GM08714 (cell line): ENCODE measurements around the gene FTSJ1.

Experiments
- H3K4me3 ChIP-seq: fragments of 200-500 bp; sonication (Bioruptor generic); 2 replicates; pipeline ENCODE4 v1.5.1; 2014; ENCODE audit warnings: mild to moderate bottlenecking, low read length, inconsistent platforms
- ZNF274 ChIP-seq: IDR thresholded peaks from 2 replicates; pipeline ENCODE4 v1.6.1; 2012; ENCODE audit warnings: mild to moderate bottlenecking, low read depth, low read length

Gene FTSJ1

DNA sequence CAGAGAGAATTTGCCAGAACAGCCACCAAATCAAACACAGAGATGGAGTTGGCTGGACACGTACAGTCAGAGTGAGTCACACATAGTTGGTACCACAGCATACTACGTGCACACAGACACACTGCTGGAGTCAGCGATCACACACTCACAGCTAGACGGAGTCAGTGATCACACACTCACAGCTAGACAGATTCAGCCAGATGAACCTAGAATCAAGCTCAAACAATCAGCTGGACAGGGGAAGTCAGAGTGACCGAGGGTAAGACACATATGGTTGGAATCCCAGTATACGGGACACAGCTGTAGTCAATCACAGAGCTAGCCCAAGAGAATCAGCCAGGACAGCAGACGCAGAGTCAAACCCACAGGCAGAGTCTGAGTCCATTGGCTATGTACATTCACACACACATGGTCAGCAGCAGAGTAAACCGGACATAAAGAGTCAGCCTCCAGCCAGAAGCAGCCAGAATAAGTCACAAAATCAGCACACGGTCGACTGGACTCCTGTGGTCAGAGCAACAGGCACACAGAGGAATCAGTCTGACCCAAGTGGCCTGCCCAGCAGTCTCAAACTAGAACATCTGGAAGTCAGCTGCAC, 10.6 kb upstream of the FTSJ1 start:
- no peak overlapping the region for H3K4me3 ChIP-seq
- no peak for TF ChIP-seq ZNF274

DNA sequence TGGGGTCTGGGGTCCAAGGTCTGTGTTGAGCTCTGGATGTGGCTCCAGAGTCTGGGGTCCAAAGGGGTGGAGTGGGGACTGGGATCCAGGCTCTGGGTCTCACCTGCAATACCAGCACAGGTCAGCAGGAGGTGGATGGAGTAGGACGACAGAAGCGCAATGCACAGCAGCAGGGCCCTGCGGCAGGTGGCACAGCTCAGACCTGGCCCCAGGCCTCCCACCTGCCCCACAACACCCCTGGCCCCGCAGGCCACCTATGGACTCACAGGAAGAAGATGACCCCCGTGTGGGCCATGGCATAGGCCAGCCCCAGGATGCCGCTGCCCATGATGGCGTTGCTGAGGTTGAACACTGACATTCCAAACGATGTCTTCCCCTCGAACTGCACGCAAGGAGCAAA, 9.3 kb upstream of the FTSJ1 start:
- H3K4me3 ChIP-seq: no peak overlapping the region
- TF ChIP-seq ZNF274: no peak

DNA sequence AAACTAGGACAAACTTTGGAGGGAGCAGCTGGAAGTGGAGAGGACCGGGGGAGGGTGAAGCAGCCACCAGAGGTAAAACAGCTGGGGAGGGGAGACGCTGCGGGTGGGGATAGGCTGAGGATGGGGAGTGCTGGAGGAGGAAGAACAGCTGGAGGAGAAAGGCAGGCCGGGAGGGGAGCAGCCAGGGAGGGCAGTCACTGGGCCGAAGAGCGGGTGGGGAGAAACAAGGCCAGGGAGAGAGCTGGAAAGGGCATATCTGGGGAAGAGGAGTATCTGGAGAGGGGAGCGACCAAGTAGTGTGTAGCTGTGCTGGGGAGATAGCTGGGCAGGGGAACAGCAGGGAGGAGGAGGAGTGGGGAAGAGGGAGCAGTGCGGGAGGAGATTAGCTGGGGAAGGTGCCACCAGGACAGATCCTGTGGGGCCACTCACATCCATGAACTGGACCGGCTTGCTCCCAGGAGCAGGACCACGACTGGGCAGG, 8.7 kb upstream of the FTSJ1 start:
- peak overlapping the region; percentile 77; the same call in 1 of the 2 replicates for H3K4me3 ChIP-seq
- no peak for TF ChIP-seq ZNF274

DNA sequence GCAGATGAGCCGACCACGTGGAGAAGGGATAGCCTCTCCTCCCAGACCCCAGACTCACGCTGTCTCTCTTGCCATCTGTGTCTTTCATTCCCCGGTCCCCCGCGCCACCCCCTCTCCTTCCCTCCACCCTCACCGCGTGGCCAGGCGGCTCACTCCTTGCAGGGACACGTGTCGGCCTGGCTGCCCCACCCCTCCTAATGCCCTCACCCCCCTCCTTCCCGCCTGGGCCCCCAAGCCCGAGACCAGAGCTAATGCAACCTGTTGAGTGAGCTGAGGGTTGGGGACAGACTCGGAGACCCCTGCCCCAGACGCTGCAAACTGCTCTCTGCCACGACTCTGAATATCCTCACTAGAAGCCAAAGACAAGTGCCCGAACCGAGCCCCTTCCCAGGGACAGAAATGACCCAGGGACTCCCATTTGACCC, 7.7 kb upstream of the FTSJ1 start:
- TF ChIP-seq ZNF274: no peak
- H3K4me3 ChIP-seq: peak overlapping the region; percentile 77; the same call in 1 of the 2 replicates

DNA sequence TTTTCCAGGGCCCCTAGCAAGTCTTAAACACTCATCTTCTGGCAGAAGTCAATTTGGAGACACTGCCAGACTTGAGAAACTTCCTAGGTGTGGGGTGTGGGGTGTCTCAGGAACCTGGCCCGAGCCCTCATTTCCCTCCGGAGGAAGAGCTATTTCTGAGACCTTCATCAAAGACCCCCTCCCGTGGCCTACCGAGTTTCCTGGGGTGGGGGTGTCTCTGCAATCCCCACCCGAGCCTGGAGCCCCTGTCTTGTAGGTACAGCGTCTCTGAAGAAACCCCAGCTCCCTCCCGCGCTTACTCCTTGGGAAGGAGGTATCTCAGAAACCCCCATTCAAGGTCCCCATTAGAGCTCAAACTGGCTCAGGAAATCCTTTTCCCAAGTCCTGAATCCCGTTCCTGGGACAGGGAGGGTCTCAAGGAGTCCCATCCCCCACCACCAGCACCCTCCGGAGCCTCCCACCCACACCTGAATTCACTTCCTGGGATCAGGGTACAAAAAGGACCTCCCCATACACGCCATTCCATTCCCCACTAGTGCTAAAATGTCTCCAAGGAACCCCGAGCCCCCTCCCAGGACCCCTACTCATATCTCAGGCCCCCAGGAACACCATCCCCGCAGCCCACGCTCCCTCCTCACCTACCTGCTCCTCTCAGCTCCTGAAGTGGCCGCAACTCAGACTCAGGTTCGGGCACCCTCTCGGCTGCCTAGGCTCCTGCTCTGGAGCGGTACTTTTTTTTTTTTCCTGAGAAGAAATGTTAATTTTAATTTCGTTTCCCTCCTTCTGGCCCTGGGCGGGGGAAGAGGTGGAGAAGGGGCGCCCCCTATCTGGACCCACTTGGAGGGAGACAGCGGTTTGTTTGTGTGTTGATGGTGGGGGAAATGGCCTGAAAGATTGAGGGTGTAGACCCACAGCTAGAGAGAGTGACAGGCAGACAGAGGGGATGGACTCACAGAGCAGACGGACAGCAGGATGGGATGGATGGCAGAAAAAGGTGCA, 7.0 kb upstream of the FTSJ1 start:
- H3K4me3 ChIP-seq: peak overlapping the region; percentile 77; the same call in 1 of the 2 replicates
- TF ChIP-seq ZNF274: no peak

DNA sequence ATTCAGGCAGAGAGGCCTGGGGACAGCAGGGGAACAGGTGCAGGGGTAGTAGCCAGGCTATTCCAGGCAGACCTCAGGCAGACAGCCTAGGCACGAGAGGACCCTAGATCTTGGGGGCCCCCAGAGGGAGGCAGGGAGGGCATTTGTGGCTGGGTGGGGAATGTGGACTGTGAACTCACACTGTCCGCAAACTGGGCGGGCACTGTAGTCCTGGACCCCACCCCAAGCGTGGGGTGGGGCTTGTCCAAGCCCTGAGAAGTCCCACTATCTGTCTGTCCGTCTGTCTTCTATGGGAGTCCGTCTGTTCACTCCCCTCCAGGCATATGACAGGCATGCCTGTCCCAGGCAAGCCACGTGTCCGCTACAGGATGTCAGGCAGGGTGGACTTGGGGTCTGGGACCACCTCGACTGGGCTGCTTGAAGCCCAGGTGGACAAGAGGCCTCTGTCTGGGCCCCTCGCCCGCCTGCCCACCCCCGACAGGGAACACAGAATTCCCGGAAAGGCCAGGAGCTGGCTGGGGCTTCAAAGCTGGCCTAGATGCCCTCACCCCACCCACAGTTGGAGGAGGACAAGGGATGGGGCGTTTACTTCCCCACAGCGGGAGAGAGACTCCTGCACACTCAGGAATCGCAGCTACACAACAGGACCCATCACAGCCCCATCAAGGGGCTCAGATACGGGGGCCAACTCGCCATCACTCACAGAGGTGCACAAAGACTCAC, 5.7 kb upstream of the FTSJ1 start, which contains the start of gene SLC38A5:
Gene SLC38A5 (minus strand): TSS at position 151 of the 723 bp plus-strand sequence. CDS start 2,336 bp downstream, outside the sequence.
- TF ChIP-seq ZNF274: no peak
- peak within 1 kb of the TSS; percentile 77; the same call in 1 of the 2 replicates for H3K4me3 ChIP-seq

DNA sequence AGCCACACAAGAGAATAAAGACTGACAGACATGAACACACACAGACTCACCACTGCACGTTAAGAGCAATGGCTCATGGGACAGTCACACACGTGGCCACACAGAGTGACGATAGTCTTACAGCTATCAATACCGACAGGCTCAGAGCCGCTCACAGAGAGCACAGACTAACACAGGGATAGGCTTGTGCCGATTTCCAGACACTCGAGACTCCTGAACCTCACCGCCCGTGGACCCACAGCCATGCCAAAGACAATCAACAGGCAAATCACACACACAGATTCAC, 5.2 kb upstream of the FTSJ1 start:
- TF ChIP-seq ZNF274: no peak
- H3K4me3 ChIP-seq: no peak overlapping the region

DNA sequence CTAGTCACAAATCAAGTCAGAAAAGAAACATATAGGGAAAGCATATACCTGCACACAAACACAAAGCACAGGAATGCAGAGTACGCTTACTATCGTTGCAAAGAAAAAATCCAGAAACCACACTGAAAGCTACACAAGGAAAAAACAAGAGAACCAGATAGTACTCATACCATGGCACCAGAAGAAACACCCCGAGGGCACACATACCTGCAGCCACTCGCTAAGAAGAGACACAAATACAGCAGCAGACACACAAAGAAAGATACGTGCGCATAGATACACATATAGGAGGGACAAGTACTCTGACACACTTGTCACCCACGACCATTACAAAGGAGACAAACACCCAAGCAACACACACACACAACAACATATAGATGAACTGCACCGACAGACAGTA, 4.5 kb upstream of the FTSJ1 start:
- no peak for TF ChIP-seq ZNF274
- H3K4me3 ChIP-seq: no peak overlapping the region

DNA sequence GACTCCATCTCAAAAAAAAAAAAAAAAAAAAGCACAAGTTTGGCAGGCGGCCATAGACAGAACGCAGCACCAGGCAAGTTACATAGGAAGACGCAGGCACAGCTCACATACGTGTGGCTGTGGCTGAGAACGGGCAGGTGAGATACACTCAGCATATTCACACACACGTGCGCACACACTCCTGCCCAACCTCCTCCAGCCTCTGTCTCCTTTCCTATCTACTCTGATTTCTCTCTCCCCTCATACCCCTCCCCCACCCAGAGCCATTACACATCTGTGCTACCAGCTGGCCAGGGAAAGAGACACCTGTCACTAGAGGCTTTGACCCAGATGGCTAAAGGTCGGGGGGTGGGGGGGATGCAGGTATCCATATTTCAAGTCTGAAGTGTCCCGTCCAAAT, 3.8 kb upstream of the FTSJ1 start:
- TF ChIP-seq ZNF274: no peak

DNA sequence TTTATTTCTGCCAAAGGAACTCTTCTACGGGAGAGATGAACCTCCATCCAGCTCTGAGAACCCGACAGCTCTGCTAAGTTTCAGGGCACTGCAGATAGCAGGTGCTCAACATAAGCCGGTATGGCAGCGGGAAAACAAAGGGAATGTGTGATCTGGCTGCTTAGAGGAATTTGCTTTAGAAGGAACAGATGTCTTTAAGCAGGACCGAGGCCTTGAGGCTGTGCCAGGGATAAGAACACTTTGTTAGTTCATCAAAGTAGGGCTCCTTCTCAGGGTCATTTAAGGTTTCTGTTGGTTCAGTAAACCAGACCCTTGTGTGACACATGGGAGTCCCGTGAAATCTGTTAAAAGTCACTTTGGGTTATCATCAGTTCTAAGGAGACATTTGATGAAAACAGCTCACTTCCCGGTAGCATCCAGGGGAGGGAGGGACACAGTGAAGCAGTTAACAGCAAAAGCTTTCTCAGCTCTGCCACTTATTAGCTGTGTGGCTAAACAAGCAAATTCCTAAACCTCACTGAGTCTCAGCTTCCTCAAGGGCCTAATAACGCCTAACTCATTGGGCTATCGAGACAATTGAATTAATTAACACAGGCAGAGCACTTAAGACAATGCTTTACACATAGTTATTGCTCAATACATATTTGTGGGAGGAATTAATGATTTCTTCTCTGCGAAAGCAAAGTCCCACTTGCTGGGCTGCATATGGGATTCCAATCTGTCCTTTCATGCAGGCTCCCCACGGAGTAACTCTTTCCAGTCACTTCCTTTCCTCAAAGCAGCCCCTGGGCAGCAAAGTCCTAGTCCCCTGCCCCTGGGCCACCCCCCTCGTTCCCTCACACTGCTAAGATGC, 2.9 kb upstream of the FTSJ1 start:
- no peak for TF ChIP-seq ZNF274
- H3K4me3 ChIP-seq: no peak overlapping the region

More for the DNA sequence above, 3.8 kb upstream of the FTSJ1 start:
- no peak overlapping the region for H3K4me3 ChIP-seq

DNA sequence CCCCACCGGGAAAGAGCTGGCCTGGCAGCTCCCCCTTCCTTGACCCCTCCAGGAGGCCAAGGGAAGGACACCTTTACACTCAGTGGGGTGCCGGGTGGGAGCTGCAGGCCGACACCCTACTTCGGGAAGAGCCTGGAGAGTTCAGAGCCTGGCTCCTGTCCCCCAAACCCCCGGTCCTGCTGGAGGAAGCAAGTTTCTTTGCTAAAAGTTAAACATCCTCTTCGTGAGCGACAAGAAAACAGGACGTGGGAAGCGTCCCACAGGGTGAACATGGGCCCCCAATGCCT, 2.4 kb upstream of the FTSJ1 start:
- no peak for TF ChIP-seq ZNF274
- no peak overlapping the region for H3K4me3 ChIP-seq

DNA sequence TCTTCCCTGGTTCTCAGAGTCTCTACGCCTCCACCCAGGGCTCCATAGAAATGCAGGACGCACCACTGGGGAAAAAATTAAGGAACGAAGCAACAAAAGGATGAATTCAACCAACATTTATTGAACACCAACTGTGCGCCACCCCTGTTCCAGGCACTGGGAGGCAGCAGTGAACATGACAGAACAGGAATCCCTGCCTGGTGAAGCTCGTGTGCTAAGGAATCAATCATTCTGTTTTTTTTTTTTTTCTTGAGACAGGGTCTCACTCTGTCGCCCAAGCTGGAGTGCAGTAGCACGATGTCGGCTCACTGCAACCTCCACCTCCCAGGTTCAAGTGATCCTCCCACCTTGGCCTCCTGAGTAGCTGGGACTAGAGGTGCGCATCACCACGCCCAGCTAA, 1.9 kb upstream of the FTSJ1 start:
- TF ChIP-seq ZNF274: no peak
- no peak overlapping the region for H3K4me3 ChIP-seq

DNA sequence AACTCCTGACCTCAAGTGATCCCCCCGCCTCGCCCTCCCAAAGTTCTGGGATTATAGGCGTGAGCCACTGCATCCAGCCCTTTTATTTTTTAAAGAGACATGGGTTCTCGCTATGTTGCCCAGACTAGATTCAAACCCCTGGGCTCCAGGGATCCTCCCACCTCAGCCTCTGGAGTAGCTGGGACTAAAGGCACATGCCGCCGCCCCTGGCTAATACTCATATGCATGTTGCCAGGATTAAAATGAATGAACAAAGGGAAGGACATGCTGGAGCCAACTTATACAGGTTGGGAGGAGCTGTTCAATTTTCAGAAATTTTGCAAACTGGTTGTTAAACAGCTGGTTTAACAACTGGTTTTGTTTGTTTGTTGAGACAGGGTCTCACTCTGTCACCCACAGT, 1.4 kb upstream of the FTSJ1 start:
- no peak overlapping the region; the same call in 1 of the 2 replicates for H3K4me3 ChIP-seq
- TF ChIP-seq ZNF274: no peak

DNA sequence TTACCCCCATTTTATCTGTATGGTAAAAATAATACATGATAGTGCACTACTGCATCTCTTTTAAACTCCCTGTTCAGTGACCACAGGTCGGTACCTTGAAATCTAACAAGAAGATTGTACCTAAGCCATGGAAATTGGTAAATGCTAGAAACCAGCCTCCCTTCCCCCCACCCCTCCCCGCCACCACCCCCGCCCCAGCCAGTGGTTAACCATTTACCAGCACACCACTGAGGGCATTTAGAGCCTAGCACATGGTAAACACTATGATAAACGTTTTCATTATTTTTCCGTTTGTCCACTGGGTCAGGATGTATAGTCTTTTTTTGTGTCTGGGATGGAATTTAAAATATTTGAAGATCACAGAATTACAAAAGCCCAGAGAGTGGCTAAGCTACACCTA, 703 bp upstream of the FTSJ1 start:
- no peak for TF ChIP-seq ZNF274

More for the DNA sequence above, 703 bp upstream of the FTSJ1 start:
- H3K4me3 ChIP-seq: peak overlapping the region; percentile 89
